ENCODE data around the gene SSBP3.

SSBP3 gene

GRCh38 chr1:54357967-54358366 is 48.2 kb downstream of the SSBP3 start:
- TF ChIP-seq, protein P1, sequence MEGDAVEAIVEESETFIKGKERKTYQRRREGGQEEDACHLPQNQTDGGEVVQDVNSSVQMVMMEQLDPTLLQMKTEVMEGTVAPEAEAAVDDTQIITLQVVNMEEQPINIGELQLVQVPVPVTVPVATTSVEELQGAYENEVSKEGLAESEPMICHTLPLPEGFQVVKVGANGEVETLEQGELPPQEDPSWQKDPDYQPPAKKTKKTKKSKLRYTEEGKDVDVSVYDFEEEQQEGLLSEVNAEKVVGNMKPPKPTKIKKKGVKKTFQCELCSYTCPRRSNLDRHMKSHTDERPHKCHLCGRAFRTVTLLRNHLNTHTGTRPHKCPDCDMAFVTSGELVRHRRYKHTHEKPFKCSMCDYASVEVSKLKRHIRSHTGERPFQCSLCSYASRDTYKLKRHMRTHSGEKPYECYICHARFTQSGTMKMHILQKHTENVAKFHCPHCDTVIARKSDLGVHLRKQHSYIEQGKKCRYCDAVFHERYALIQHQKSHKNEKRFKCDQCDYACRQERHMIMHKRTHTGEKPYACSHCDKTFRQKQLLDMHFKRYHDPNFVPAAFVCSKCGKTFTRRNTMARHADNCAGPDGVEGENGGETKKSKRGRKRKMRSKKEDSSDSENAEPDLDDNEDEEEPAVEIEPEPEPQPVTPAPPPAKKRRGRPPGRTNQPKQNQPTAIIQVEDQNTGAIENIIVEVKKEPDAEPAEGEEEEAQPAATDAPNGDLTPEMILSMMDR (IDR thresholded peaks at IDR 0.05; ENCODE audit: control insufficient read depth, insufficient read depth, low read depth, low read length, missing control alignments) = no peak
- no peak for DNase-seq (ENCODE audit: low read depth)
- H3K4me3 ChIP-seq (ENCODE audit: control insufficient read depth, low read depth, low read length) = no peak overlapping the region

GRCh38 chr1:54356680-54357147 is 49.5 kb downstream of the SSBP3 start:
- H3K4me3 ChIP-seq (ENCODE audit: control insufficient read depth, low read depth, low read length) = no peak overlapping the region
- TF ChIP-seq, protein P1 (IDR thresholded peaks at IDR 0.05; ENCODE audit: control insufficient read depth, insufficient read depth, low read depth, low read length, missing control alignments) = no peak
- DNase-seq (ENCODE audit: low read depth) = no peak

- no peak overlapping the region for H3K4me3 ChIP-seq (ENCODE audit: control insufficient read depth, low read depth, low read length)
- TF ChIP-seq, protein P1 (IDR thresholded peaks at IDR 0.05; ENCODE audit: control insufficient read depth, insufficient read depth, low read depth, low read length, missing control alignments) = no peak
- DNase-seq (ENCODE audit: low read depth) = no peak
Measured at GRCh38 chr1:54355931-54356679, 50.1 kb downstream of the SSBP3 start.

- no peak overlapping the region for H3K4me3 ChIP-seq (ENCODE audit: control insufficient read depth, low read depth, low read length)
- TF ChIP-seq, protein P1 (IDR thresholded peaks at IDR 0.05; ENCODE audit: control insufficient read depth, insufficient read depth, low read depth, low read length, missing control alignments) = no peak
- DNase-seq (ENCODE audit: low read depth) = no peak
Measured at GRCh38 chr1:54354899-54355298, 51.3 kb downstream of the SSBP3 start.

GRCh38 chr1:54353959-54354358 is 52.2 kb downstream of the SSBP3 start:
- H3K4me3 ChIP-seq (ENCODE audit: control insufficient read depth, low read depth, low read length) = no peak overlapping the region
- TF ChIP-seq, protein P1 (IDR thresholded peaks at IDR 0.05; ENCODE audit: control insufficient read depth, insufficient read depth, low read depth, low read length, missing control alignments) = no peak
- no peak for DNase-seq (ENCODE audit: low read depth)

GRCh38 chr1:54352755-54353154 is 53.4 kb downstream of the SSBP3 start:
- H3K4me3 ChIP-seq (ENCODE audit: control insufficient read depth, low read depth, low read length) = no peak overlapping the region
- TF ChIP-seq, protein P1 (IDR thresholded peaks at IDR 0.05; ENCODE audit: control insufficient read depth, insufficient read depth, low read depth, low read length, missing control alignments) = no peak
- DNase-seq (ENCODE audit: low read depth) = no peak
